Testis (tissue), 2 donors: Measurements from ENCODE around the gene NAB2.

ENCODE experiments used
- POLR2A ChIP-seq: fragments of 450-650 bp; IDR thresholded peaks from one replicate; pipeline ENCODE4 v1.6.1; 2017; ENCODE audit warnings: antibody characterized with exemption, mild to moderate bottlenecking, moderate library complexity
- TF ChIP-seq, protein P1 (sequence below), 3 experiments: fragments of 450-650 bp in 2 of 3; fragments of 200-600 bp in 1 of 3; sonication (generic) in 1 of 3; IDR thresholded peaks; one replicate each; pipeline ENCODE4 v1.5.1; 2016 to 2019; ENCODE audit warnings: antibody characterized with exemption in 3 of 3, mild to moderate bottlenecking in 2 of 3, moderate library complexity in 1 of 3

DNA sequence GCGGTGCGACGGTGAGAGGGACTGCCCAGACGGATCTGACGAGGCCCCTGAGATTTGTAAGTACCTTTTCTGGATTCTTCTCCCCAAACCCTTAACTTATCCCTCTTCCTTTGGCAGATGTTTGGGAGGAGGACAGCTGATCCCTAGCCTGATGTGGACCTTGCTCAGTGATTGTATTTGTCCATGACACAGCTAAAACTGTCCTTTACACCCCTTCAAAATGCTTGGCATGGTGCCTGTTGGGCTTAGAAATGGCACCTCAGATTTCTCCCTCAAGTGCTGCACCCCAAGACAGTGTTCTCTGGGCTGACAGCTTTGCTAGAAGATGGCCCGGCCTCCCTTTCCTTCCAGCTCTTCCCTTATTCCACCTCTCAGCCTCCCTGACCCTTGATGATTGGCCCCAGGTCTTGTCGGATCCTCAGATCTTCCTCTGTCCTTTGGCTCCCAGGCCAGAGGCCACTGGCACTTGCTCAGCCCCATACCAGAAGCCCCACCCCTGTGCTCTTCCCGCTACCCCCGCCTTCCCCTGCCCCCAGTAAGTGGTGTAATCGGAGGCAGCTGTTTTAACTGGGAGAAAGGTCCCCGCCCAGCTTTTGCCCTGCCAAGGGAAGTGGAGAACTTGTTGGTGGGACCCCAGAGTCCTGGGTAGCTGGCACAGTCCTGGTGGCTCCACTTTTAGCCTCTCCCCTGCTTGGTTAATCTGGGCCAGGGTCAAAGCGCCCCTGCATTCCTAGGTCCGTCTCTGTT, 49.8 kb downstream of the NAB2 start:
- TF ChIP-seq, protein P1, sequence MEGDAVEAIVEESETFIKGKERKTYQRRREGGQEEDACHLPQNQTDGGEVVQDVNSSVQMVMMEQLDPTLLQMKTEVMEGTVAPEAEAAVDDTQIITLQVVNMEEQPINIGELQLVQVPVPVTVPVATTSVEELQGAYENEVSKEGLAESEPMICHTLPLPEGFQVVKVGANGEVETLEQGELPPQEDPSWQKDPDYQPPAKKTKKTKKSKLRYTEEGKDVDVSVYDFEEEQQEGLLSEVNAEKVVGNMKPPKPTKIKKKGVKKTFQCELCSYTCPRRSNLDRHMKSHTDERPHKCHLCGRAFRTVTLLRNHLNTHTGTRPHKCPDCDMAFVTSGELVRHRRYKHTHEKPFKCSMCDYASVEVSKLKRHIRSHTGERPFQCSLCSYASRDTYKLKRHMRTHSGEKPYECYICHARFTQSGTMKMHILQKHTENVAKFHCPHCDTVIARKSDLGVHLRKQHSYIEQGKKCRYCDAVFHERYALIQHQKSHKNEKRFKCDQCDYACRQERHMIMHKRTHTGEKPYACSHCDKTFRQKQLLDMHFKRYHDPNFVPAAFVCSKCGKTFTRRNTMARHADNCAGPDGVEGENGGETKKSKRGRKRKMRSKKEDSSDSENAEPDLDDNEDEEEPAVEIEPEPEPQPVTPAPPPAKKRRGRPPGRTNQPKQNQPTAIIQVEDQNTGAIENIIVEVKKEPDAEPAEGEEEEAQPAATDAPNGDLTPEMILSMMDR (IDR thresholded peaks at IDR 0.05): no peak
- no peak for TF ChIP-seq POLR2A
